Astrocyte of the spinal cord (primary cell): ENCODE results near the gene CDT1.

Experiments
- DNase-seq: peaks from one replicate; pipeline ENCODE4 v3.0.0; 2011; ENCODE audit warnings: low read depth, low spot score
- H3K4me3 ChIP-seq: 2 replicates; pipeline ENCODE4 v1.5.1; 2011; ENCODE audit warnings: low read depth, mild to moderate bottlenecking, low read length, moderate library complexity
- in situ Hi-C: cut with HindIII; loops from 2 replicates; pipeline ENCODE4 v1.10.0; 2017; ENCODE audit warnings: low sequenced_read_pairs
- TF ChIP-seq, protein P1 (sequence below): IDR thresholded peaks from 2 replicates; pipeline ENCODE4 v1.5.1; 2012; ENCODE audit warnings: low read depth, mild to moderate bottlenecking, low read length, inconsistent platforms

The CDT1 gene

DNA sequence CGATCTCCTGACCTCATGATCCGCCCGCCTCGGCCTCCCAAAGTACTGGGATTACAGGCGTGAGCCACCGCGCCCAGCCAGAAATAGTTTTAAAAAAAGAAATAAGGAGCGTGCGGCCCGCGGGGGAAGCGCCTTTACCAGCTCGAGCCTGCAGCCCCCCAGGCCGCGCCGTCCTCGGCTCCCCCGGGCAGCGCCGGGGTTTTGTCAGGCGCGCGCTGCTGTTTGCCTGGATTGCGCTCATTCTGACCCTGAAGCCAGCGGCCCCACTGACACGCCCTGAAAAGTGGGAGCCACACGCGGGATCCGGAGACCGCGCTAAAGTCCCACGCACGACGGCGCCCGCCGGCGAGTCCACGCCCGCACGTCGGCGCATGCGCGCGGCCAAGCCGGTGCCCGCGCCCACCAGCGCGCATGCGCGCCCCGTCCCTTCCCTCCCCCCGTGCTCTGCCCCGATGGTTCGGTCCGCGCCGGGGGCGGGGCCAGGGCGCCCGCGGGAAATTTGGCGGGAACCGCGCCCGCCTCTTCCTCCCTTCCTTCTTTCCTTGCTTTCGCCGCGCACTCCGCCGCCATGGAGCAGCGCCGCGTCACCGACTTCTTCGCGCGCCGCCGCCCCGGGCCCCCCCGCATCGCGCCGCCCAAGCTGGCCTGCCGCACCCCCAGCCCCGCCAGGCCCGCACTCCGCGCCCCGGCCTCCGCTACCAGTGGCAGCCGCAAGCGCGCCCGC is at the start of gene CDT1:
CDT1 (plus strand) TSS at position 526 of the 724 bp plus-strand sequence; CDS start at position 569, 43 bp downstream.
- peak within 1 kb of the TSS; percentile 55 for H3K4me3 ChIP-seq
- in situ Hi-C loops, result no loop called here
- peak; percentile 67 for DNase-seq
- TF ChIP-seq, protein P1, sequence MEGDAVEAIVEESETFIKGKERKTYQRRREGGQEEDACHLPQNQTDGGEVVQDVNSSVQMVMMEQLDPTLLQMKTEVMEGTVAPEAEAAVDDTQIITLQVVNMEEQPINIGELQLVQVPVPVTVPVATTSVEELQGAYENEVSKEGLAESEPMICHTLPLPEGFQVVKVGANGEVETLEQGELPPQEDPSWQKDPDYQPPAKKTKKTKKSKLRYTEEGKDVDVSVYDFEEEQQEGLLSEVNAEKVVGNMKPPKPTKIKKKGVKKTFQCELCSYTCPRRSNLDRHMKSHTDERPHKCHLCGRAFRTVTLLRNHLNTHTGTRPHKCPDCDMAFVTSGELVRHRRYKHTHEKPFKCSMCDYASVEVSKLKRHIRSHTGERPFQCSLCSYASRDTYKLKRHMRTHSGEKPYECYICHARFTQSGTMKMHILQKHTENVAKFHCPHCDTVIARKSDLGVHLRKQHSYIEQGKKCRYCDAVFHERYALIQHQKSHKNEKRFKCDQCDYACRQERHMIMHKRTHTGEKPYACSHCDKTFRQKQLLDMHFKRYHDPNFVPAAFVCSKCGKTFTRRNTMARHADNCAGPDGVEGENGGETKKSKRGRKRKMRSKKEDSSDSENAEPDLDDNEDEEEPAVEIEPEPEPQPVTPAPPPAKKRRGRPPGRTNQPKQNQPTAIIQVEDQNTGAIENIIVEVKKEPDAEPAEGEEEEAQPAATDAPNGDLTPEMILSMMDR, result no peak

DNA sequence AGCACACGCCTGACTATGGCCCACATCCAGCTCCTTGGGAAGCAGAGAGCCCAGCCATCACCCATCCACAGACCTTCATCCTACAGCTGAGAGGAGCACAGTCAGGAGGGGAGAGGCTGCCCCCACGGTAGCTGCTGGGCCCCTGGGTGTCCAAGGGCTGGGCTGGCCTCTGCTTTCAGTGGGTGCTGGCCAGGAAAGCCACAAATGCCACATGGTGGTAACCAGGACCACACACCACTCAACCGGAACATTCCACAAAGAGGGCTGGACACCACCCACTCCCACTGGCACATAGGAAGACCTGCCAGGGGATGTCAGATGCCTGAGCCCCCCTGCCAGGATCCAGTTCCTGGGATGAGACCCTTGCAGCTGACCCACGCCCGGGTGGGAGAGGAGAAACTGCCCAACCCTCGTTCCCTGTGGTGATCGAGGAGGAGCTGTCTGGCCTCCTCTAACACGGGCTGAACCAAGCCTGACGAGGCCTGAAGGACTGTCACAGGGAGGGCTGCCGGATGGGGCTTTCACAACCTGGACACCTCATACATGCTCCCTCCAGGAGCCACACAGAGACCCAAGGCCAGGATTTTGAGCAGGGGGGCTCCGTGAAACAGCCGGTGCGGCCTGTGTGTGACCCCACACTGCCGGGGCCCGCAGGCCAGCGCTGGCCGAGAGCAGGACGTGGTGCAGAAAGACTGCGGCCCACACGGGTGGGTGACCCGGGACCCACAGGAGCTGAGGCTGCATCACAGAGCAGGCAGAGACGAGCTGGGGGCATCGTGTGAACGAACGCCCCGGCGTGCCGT is 49.3 kb upstream of the CDT1 start:
- DNase-seq, result no peak
- in situ Hi-C loops, result no loop called here
- TF ChIP-seq, protein P1, result no peak
- H3K4me3 ChIP-seq, result no peak overlapping the region

DNA sequence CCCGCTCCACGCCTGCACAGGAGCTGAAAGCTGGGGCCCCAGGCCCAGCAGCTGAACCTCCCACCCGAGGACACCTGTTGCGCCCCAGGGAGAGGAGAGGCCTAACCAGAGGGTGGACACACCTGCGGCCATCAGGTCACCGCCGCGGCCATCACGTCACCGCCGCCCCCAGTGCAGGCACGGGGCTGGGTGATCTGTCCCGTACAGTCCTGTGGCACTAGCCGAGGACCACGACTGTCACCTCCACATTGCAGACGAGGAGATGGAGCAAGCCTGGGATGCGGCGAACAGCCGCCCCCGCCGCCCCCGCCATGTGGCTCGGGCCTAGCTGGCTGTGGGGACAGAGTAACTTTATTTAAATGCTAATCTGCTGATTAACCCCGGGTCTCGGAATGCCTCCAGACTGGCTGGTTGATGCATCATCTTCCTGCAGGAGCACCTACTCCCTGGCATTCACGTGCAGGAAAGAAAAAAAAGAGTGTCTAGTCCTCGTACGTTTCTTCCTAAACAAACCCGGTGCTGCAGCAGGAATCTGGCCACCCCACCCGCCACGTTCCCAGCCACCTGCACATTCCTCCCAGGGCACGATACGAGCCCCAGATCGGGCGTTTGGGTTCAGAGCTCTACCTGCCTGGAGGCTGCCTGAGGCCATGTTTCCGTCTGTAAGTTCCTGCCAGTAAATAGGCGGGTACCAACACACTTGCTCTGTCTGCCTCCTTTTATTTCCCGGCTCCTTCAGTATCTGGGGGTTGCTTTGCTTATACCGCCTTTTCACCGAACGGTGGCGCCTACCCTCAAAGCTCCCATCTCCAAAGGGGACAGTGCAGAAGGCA is 48.5 kb upstream of the CDT1 start:
- DNase-seq, result peak; percentile 56
- TF ChIP-seq, protein P1, result no peak
- in situ Hi-C loops, result no loop called here
- H3K4me3 ChIP-seq, result no peak overlapping the region

DNA sequence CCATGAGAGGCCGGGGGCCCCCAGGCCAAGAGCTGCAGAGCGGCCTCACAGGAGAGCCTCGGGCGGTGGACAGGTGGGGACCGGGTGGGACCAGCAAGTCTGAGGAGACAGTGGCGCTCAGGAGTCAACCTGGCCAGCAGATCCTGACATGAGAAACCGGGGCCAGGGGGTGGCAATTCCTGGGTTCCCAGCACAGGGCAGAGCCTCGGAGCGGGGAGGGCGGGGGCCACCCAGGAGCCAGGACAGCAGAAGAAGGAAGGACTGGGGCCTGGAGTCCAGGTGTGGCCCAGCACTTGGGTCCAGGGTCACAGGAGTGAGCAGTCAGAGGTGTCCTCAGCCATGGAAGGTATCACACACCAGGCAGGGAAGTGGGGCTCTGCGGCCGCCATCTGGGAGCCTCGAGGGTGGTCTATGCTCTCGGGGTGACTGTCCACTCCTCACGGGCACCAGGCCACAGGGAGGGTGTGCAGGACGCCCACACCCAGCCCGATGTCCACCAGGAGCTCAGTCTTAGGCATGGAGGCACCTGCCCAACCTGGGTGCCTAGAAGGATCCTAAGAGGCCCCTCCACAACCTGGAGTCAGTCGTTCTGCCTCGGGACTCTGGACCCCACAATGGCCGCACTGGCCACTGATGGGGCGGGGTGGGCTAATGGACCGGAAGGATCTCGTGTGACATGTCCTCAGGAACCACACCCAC is 47.7 kb upstream of the CDT1 start:
- in situ Hi-C loops, result no loop called here
- TF ChIP-seq, protein P1, result no peak
- H3K4me3 ChIP-seq, result no peak overlapping the region
- no peak for DNase-seq

DNA sequence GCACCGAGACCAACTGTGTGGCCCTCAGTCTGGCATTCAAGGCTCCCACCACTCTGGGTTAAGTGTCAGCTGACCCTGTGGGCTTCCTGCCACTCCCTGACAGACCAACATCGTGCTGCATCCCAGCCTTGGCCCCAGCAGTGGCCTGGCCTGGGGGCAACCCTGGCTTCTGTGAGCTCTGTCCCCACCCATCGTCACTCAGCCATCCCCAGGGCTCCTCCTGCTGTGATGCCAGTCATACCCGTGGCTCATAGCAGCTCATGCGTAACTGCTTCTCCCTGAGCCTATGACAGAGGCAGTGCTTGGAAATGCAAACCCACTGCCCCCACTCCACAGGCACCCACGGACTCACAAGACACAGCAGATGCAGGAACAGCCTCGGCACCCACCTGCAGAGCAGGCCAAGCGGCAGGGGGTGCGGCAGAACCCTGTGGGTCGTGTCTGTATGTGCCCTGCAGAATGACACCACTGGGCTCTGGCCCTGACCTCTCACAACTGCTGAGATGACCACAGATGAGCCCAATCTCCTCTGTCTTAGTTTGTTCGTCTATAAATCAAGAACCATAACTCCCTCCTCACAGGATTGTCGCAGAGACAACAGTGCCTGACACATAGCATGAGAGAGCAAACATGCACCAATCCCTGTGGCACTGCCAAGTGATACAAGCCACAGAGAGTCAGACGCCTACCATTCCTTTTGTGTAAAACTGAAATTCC is 45.2 kb upstream of the CDT1 start:
- in situ Hi-C loops, result no loop called here
- TF ChIP-seq, protein P1, result no peak
- DNase-seq, result no peak
- no peak overlapping the region for H3K4me3 ChIP-seq
